ENCODE results near the gene RASAL3. TPM values are rescaled to one million over a fixed set of nuclear protein-coding genes. Genes with fewer than 3 reads are reported as not detected.

RASAL3 gene
- total RNA-seq, 1 donor from 2014 or later = 18.1 TPM

DNA sequence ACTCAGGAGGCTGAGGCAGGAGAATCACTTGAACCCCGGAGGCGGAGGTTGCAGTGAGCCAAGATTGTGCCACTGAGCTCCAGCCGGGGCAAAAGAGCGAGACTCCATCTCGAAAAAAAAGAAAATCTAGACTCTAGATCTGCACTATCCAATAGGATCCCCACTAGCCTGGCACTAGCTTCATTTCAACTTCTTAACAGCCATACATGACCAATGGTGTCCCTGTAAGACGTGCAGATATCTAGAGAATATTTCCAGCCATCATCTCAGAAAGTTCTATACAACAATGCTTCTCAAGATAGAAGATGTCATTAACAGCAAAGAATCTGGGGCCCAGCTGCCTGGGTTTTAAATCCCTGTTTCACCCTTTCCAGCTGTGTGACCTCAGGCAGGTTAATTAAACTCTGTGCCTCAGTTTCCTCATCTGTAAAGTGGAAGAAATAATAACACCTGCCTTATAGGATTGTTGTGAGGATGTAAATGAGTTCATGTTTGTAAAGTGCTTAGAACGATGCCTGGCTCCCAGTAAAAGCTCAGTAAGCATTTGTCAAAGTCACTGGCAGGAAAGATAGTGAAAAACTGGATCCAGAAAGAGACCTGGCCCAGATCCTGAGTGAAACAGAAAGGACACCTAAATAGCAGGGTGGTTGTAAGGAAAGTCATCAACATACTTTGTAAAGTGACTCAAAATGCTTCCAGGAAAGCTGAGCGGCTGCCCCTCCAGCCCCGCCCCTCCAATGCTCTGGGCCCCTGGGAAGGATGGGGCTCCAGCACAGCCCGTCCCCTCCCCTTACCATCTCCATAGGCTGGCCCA, 28.1 kb downstream of the RASAL3 start:
- no peak for DNase-seq (ENCODE audit: extremely low read depth, low read depth, low spot score)

DNA sequence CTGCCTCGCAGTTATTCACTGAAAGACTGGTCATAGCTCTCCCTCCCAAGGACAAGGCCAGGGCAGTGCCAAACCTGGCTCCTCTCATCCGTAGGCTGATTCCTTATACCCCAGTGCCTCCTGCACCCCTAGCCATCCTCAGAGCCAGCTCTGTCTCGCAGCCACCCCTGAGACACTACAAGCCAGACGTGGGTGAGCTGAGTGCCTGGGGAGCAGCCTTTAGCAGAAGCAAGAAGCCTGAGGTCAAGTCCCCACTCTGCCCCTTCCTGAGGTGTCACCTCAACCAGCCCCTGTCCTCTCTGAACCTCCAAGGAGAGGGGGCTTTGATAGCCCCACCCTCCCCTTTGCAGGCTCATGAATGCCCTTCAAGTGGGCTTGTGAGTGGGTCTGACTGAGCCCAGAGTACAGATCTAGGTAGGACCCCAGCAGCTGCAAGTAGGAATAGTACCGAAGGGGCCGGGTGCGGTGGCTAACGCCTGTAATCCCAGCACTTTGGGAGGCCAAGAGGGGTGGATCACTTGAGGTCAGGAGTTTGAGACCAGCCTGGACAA, 30.8 kb downstream of the RASAL3 start:
- no peak for DNase-seq (ENCODE audit: extremely low read depth, low read depth, low spot score)

DNA sequence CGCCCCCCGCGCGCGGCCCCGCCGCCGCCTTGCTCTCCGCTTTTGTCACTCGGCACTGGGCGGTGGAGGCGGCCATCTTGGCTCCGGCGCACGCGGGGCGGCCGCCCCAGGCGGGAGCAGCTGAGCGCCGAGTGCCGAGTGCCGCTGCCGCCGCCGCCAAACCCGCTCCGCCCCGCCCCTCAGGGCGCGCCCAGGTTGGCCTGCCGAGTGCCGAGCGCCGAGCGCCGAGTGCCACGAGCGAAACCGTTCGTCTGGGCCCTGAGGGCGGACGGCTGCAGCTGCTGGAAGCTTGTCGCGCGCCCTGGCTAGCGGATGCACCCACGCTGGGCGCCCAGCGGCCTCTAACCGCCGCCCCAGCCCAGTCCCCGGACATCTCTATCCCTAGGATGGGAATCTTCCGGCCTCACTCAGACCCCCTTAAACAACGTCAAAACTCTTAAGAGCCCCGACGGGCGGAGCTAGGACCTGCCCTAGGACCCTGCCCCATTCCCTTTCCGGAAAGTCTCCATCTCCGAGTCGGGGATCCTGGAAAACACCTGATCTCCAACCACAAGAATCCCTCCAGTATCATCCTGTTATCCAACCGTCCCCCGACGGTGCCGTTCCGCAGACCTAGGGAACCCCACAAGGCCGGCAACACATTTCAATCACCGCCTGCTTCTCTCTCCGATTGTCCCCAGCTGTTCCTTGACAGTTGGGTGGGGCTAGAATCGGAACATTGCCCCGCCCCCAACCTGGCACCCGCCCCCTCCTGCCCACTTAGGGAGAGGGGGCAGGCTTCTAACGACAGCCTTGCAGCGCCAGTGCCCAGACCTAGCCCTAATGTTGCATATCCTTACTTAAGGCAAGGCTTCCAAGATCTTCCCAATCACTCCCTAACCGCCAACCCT, 31.5 kb downstream of the RASAL3 start:
- no peak for DNase-seq (ENCODE audit: extremely low read depth, low read depth, low spot score)

DNA sequence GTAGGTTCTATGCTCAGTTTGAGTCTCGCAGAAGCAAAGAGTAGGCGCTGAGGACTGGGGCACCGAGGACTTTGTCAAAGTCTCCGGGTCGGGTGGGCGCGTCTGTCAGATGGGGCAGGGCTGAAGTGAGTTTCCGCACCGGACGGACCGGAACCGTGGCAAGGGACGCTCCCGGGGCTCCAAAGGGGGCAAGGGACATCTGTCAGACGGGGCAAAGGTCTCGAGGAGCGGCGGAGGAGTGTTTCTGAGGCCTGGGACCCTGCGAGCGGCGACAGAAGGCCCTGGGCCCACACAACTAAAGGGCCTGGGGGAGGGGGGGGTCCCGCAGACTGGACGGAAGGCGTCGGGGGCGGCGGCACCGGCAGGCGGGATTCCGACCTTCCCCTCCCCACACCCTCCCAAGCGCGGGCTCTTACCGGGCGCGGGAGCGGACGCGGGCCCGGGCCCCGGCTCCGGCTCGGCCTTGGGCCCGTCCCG, 32.3 kb downstream of the RASAL3 start:
- DNase-seq (ENCODE audit: extremely low read depth, low read depth, low spot score) = no peak

DNA sequence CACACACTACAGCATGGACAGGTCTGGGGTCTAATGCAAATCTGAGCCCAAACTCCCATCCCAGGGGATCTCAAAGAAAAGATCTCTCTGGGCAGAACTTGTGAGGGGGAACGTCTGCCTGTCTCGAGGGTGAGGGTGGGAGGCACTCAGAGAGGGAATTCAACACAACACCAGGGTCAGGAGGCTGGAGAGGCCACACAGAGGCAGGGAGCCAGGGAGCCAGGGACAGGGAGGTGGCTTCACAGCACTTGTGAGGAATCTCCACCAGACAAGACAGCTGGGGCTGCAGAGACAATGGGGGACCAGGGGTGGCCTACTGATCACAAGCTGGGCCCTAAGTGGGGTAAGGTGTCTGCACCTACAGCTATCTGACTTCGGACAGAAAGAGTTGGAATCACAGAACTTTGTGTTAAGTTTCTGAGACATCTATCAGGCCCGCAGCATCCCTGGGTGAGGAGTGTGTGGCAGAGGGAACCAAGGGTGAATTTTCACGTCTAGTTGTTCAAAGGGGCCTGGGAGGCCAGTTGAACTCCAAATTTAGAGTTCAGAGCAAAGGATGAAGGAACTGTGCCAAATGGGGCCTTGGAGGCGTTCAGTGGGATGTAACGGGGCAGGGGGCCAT, 32.8 kb downstream of the RASAL3 start:
- no peak for DNase-seq (ENCODE audit: extremely low read depth, low read depth, low spot score)

DNA sequence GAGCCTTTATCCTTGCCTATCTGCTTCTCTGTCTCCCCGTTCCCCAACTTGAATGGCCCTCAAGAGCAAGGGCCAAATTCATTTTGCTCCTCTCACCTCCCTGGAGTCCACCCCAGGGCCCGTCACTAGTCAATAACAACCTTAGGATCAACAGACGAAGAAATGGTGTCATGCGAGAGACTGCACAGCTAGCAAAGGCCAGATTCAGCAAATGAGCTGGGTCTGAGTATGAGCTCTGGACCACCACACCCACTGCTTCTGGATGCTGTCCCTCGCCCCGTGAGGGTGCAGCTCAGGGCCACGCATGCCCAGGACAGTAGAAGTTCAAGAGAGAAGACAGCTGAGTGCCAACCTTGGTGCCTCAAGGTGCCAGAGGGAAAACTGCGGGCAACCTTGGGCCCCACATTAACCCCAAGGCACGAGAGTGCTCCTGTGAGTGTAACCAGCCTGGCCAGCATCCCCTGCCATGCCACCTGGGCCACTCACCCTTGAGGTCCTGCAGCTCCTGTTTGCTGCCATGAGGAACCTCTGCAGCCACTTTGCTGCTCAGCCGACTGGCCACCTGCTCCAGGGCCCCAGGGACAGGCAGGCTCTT, 33.7 kb downstream of the RASAL3 start:
- no peak for DNase-seq (ENCODE audit: extremely low read depth, low read depth, low spot score)

DNA sequence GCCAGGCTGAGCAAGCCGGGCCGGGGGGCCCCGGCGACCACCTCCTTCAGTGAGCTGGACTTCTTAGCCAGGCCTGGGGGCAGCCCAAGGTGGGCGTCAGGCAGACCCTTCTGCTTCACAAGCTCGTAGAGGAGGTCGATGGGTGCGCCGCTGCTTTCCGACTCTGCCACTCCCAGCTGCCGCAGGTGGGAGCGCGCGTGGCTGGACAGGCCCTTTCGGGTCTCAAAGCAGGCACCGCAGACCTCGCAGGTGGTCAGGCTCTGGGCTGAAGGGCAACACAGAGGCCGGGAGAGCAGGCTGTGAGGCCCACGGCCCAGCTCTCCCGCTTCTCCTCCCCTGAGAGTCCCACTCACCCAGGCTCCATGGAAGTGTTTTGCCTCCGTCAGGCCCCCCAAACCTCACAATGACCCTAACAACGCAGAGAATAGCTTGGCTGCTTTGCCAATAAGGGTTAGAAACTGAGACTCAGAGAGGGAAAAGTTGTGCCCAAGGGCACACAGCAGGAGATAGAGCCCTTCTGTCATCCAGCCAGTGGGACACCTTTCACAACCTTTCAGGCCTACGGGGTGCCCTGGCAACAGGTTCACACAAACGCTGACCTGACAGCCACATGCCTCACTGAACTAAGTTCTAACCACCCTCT, 34.4 kb downstream of the RASAL3 start:
- no peak for DNase-seq (ENCODE audit: extremely low read depth, low read depth, low spot score)

DNA sequence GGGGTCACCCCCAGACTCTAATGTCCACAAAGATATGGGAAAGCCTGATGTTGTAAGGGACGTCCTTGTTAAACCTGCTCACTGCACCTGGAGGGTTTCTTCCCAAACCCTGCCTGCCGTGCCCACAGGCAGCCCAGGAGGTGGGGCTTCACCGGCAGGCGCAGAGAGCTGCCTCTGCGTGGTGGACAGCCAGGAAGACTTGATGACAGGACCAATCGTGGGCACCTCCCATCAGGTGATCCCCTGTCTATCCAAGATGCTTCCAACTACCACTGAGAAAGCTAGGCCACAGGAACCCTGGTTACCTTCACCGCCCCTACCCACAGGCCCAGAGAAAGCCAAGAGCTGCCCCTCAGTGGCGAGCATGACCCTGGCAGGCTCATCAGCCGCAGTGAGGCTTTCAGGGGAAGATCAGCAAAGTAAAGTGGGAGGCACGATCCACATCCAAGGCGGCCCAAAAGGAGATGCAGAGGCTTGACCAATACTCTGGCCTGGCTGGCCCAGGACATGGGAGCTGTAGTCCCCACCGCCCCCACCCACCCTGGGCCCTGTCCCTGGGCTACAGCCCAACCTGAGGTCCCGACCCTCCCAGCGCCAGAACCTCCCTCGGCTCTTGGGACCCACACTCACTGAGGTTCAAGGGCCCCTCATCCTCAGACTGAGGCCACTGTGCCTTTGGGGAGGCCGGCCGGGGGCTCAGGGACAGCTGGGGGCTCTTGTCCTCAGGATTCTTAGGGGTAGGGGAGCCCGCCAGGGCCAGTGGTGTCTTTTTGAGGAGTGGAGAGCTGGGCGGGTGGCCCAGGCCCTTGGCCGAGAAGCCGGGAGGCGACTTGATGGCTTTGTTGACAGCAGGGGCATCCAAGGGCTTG, 35.2 kb downstream of the RASAL3 start:
- no peak for DNase-seq (ENCODE audit: extremely low read depth, low read depth, low spot score)

DNA sequence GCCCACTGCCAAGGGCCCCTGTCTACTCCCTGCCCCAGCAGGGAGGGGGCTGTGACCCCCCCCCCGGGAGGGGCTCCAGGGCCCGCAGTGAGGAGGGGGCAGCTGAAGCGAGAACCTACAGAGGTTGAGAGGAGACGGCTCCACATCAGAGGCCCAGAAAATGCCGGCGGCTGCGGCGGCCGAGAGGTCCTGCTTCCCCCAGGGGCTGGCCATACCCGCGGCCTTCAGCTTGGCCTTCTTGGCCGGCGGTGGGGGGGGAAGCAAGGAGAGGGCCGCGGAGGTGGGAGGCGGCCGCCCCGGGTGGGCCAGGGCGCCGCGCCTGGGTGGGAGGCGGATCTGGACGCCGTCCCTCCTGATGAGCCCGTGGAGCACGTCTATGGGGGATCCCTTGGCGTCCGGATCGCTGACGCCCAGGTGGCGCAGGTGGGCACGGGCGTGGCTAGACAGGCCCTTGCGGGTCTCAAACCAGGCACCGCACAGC, 36.3 kb downstream of the RASAL3 start:
- DNase-seq (ENCODE audit: extremely low read depth, low read depth, low spot score) = no peak

DNA sequence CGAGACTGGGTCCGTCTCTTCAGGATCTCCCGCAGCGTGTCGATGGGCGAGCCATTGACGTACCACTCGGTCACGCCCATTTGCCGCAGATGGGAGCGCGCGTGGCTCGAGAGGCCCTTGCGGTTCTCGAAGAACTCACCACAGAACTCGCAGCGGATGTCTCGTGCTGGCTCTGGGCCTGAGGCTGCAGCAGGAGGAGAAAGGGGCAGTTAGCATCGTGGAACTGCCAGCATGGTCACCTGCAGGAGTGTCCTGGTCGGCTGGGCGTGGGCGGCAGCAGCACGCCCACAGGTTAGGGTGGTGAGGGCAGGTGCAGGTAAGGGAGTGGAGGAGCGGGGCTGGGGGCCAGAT, 37.0 kb downstream of the RASAL3 start:
- no peak for DNase-seq (ENCODE audit: extremely low read depth, low read depth, low spot score)

DNA sequence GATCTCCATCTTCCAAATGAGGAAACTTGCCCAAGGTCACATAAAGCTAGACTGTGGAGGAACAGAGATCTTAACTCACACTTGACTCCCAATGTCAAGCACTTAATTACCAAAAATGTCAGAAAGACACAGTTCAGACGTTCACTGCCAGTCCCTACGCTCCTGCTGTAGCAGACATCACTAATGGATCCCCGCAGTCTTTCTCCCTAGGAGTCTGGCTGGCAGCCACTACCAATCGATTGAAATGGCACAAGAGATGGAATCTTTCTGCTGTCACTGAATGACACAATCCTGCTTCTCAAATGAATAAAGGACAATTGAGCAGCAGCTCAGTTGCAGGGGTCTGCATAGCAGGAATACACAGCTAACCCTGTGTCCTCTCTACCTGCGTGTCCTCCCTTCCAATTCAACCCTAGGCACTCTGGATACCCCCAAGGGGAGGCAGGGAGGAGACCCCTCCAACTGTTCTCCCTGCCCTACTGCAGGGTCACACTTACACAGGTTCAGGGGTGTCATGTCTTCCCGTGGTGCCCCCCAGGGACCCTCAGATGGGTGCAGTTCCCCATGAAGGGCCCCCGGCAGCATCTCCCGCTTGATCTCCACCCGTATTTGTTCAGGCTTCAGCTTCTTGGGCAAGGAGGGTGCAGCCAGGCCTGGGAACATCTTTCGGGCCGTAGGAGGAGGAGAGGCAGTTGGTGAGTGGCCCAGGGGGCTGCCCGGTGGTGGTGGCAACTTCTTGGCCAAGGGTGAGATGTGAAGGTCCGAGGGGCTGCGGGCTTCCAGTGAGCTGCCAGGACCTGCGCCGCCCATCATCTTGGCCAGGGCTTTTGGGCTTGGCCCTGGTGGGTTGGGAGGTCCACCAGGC, 37.6 kb downstream of the RASAL3 start:
- no peak for DNase-seq (ENCODE audit: extremely low read depth, low read depth, low spot score)

DNA sequence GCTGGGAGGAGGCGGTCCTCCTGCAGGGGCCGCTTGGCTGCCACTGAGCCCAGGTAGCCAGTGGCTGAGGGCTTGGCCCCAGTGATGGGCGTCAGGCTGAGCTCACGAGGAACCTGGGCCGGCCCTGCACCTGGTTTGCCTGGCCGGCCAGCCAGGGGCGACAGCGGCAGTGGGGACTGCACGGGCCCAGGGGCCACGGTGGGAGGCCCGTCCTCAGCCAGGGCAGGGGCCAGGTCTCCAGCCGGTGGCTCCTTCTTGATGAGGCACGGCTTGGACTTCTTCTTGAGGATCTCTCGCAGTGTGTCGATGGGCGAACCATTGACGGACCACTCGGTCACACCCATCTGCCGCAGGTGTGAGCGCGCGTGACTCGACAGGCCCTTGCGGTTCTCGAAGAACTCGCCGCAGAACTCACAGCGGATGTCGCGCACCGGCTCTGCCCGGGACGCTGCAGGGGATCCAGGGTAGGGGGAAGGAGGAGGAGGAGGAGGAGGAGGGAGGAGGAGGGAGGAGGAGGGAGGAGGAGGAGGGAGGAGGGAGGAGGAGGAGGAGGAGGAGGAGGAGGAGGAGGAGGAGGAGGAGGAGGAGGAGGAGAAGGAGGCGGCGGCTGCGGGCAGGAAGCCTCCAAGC, 38.9 kb downstream of the RASAL3 start:
- DNase-seq (ENCODE audit: extremely low read depth, low read depth, low spot score) = no peak

DNA sequence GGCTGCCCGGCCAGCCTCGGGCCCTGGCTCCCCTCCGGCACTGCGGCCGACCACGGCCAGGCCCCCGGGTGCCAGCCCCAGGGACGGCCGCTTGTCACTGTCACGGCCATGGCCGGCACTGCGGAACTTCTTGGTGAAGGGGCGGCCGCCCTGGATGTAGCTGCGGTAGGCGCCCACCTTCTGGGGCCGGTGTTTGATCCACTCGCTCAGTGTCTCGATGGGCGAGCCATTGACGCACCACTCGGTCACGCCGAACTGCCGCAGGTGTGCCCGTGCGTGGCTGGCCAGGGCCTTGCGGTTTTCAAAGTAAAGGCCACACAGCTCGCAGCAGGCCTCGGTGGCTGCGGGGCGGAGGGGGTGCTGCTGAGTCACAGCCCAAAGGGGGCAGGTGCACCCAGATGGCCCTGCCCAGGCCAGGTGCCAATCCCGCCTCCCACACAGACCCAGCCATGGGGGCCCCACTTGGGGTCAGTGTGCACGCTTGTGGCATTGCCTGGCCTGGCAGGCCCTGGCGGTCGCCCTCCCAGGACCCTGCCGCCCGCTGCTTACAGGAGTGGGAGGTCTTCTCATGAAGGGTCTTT, 39.6 kb downstream of the RASAL3 start:
- DNase-seq (ENCODE audit: extremely low read depth, low read depth, low spot score) = no peak

DNA sequence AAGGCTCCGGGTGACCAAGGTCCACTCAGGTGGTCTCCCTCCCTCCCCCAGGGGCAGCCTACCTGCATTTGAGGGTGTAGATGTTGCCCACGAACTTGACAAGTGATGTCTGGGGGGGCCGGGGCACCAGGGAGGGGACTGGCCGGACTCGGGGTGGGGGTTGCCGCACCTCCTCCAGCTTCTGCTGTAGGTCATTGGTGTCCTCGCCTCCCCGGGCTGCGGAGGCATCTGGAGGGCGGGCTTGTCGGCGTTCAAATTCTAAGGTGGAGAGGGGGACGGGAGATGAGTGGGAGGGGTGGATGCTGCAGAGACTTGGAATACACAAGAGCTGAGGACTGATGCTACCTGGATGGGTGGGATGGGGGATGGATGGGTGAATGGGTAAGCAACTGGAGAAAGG, 40.2 kb downstream of the RASAL3 start:
- no peak for DNase-seq (ENCODE audit: extremely low read depth, low read depth, low spot score)

DNA sequence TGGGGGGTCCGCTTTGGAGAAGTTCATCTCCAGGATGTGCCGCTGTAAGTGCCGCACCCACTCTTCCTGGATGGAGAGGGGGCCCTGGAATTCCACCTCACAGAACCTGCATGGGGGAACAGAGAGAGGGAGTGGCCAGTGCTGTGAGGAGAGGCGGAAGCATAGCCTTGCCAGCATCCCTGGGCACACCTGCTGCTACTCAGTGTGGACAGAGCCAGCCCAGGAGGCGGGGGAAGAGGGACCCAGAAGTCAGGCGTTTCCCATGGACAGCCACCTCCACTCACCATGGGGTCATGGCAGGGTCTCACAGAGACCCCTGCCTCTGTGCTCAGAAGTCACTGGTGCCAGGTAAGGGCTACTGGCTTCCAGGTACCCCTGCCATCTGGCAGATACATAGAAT, 41.2 kb downstream of the RASAL3 start:
- DNase-seq (ENCODE audit: extremely low read depth, low read depth, low spot score) = no peak

DNA sequence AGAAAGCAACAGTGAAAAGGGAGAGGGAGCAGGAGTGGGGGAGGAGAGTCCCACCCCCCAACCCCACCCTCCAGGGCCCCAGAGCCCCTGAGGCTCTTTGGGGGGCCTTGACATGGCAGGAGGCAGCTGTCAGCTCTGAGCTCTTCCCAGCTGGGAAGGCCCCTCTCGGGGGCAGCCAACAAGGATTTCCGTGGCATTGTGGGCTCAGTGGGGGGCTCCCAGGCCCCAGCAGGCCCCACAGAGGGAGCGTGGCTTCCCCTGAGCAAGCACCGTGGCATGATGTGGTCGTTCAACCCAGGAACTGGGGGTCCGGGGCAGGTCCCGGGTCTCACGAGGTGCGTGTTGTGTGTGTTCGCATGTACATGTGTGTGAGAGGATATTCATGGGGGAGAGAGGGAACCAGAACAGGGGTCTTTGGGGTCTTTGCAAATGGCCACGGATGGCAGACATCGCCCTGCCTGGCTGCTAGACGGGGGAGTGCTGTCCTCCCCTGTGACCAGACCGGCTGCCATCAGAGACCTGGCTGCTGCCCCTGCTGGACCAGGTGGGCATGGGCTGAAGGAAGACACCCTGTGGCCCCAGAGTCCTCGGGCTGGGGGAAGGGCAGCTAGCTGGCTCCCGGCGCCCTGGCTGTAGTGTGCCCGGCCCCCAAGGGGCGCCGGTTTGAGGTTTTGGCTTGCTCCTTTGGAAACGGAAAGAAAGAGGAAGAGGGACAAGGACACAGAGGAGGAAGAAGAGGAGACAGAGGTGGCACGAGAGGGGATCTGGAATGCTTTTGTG, 41.9 kb downstream of the RASAL3 start:
- DNase-seq (ENCODE audit: extremely low read depth, low read depth, low spot score) = no peak
